HG03439 (cell line): ENCODE measurements around the gene PSAT1.
"Not testable (repeated sequence)": the region's sequence is repeated elsewhere in the genome, so short reads cannot be mapped to it uniquely, and the experiment has no call there.

Source experiments
- ATAC-seq: cut with Tn5 transposase; IDR thresholded peaks from one replicate; pipeline ENCODE4 v1.9.1; 2021; ENCODE audit warnings: mild to moderate bottlenecking, moderate library complexity; ENCODE audit not compliant: unreplicated experiment

PSAT1 gene

GRCh38 chr9:78296893-78297671, at the start of gene PSAT1:
Gene PSAT1 (plus strand): TSS chr9:78297125. CDS start chr9:78297211, 86 bp downstream.
- peak; percentile 98 for ATAC-seq

- no peak for ATAC-seq
Measured at GRCh38 chr9:78248635-78249034, 48.3 kb upstream of the PSAT1 start.

GRCh38 chr9:78249542-78249941, 47.4 kb upstream of the PSAT1 start:
- no peak for ATAC-seq

GRCh38 chr9:78252616-78253015, 44.3 kb upstream of the PSAT1 start:
- ATAC-seq, result no peak

GRCh38 chr9:78253285-78253684, 43.6 kb upstream of the PSAT1 start:
- ATAC-seq, result no peak

GRCh38 chr9:78261403-78262001, 35.4 kb upstream of the PSAT1 start:
- ATAC-seq, result no peak

- ATAC-seq, result no peak
Measured at GRCh38 chr9:78262655-78263054, 34.3 kb upstream of the PSAT1 start.

- ATAC-seq, result no peak
Measured at GRCh38 chr9:78267889-78268288, 29.0 kb upstream of the PSAT1 start.

- no peak for ATAC-seq
Measured at GRCh38 chr9:78269784-78270183, 27.1 kb upstream of the PSAT1 start.

GRCh38 chr9:78272307-78272706, 24.6 kb upstream of the PSAT1 start:
- no peak for ATAC-seq

GRCh38 chr9:78273761-78274160, 23.2 kb upstream of the PSAT1 start:
- ATAC-seq, result no peak

GRCh38 chr9:78278177-78278777, 18.6 kb upstream of the PSAT1 start:
- no peak for ATAC-seq

GRCh38 chr9:78278801-78279200, 18.1 kb upstream of the PSAT1 start:
- ATAC-seq, result no peak

GRCh38 chr9:78280982-78281668, 15.8 kb upstream of the PSAT1 start:
- no peak for ATAC-seq

- ATAC-seq, result not testable (repeated sequence)
Measured at GRCh38 chr9:78284181-78284580, 12.7 kb upstream of the PSAT1 start.

- no peak for ATAC-seq
Measured at GRCh38 chr9:78286125-78286524, 10.8 kb upstream of the PSAT1 start.

GRCh38 chr9:78286946-78287388, 10.0 kb upstream of the PSAT1 start:
- no peak for ATAC-seq

- ATAC-seq, result no peak
Measured at GRCh38 chr9:78288214-78288892, 8.6 kb upstream of the PSAT1 start.

GRCh38 chr9:78289474-78289873, 7.5 kb upstream of the PSAT1 start:
- no peak for ATAC-seq

GRCh38 chr9:78291240-78291925, 5.5 kb upstream of the PSAT1 start:
- no peak for ATAC-seq
